Left kidney (tissue), 8 donors: Measurements from ENCODE around the gene PTGDR. TPM values are rescaled to one million over a fixed set of nuclear protein-coding genes. Genes with fewer than 3 reads are reported as not detected.

Source experiments
- DNase-seq: peaks from one replicate; pipeline ENCODE4 v3.0.0-alpha.2; 2013
- long read RNA-seq, 8 donors: transcript quantifications; one replicate each; lab custom pipeline, GENCODE V29; 2026
- polyA plus RNA-seq: library from polyadenylated mRNA; unstranded; fragments of 120-200 nt; gene quantifications from one replicate; pipeline ENCODE4 v1.2.1, GENCODE V29; 2013; ENCODE audit not compliant: insufficient read length

The PTGDR gene, protein sequence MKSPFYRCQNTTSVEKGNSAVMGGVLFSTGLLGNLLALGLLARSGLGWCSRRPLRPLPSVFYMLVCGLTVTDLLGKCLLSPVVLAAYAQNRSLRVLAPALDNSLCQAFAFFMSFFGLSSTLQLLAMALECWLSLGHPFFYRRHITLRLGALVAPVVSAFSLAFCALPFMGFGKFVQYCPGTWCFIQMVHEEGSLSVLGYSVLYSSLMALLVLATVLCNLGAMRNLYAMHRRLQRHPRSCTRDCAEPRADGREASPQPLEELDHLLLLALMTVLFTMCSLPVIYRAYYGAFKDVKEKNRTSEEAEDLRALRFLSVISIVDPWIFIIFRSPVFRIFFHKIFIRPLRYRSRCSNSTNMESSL
- 0.76 TPM for polyA plus RNA-seq
- long read RNA-seq, donor 1 = 0 reads
- long read RNA-seq, donor 2 = 0 reads
- long read RNA-seq, donor 3 = 0 reads
- long read RNA-seq, donor 4 = 0 reads
- long read RNA-seq, donor 5 = 0 reads
- long read RNA-seq, donor 6 = 0 reads
- long read RNA-seq, donor 7 = 0 reads
- long read RNA-seq, donor 8 = 0 reads

DNA sequence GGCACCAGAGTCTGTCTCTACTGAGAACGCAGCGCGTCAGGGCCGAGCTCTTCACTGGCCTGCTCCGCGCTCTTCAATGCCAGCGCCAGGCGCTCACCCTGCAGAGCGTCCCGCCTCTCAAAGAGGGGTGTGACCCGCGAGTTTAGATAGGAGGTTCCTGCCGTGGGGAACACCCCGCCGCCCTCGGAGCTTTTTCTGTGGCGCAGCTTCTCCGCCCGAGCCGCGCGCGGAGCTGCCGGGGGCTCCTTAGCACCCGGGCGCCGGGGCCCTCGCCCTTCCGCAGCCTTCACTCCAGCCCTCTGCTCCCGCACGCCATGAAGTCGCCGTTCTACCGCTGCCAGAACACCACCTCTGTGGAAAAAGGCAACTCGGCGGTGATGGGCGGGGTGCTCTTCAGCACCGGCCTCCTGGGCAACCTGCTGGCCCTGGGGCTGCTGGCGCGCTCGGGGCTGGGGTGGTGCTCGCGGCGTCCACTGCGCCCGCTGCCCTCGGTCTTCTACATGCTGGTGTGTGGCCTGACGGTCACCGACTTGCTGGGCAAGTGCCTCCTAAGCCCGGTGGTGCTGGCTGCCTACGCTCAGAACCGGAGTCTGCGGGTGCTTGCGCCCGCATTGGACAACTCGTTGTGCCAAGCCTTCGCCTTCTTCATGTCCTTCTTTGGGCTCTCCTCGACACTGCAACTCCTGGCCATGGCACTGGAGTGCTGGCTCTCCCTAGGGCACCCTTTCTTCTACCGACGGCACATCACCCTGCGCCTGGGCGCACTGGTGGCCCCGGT is at the start of gene PTGDR:
PTGDR (plus strand) TSS at position 198 of the 778 bp plus-strand sequence; CDS start at position 315, 117 bp downstream.
- peak; percentile 21 for DNase-seq

DNA sequence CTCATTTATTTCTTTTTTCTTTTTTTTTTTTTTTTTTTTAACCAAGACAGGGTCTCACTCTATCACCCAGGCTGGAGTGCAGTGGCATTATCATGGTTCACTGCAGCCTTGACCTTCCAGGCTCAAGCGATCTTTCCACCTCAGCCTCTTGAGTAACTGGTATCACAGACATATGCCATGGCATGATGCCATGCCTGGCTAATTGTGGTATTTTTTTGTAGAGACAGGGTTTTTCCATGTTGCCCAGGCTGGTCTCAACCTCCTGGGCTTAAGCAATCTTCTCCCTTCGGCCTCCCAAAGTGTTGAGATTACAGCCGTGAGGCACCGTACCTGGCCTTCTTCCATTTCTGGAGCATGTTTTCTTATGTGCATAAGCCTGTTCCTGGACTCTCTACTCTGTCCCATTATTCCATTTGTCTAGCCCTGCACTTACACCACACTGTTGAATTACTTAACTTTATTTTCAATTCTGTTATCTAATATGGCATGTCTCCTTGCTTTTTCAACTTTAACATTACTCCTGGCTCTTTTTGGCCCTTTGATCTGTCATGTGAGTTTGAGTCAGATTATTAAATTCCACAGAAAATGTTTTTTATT is 47.9 kb upstream of the PTGDR start:
- DNase-seq = no peak

DNA sequence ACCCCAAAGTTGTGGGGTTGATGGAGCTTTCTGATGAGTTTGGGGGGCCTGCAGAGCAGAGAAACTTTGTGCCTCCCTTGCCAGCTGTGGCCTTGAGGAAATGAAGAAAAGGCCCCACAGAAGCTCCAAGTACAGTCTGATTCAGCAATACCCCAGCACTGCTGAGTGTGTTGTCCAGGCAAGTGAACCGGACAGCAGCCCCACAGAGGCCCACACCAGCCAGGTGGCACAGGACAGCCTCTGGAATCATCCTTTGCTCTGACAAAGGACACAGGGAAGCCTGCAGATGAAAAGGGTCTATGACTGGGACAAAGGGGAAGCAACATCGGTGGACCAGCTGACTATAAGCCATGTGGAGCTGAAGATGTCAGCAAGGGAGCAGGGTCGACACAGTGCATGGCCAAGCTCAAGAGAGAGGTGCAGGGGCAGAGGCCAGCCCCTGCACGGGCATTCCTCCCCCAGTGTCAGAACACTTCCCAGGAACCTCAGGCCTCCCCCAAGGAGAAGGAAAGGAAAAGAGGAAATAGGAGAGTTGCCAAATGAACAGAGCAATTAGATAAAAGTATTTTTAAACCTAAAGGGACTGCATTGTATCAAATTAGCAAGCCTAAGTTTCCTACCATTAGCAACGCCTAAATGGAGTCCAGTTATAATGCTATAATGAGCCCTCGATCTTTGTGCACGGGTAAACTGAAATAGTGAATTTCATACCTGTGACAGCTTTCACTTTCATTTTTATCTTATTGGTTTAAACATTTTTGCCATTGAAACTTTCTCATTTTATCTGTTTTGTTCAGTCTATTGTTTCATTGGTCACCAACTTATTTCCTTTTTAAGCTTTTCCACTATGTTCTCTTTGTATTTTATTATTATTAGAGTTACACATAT is 46.3 kb upstream of the PTGDR start:
- no peak for DNase-seq

DNA sequence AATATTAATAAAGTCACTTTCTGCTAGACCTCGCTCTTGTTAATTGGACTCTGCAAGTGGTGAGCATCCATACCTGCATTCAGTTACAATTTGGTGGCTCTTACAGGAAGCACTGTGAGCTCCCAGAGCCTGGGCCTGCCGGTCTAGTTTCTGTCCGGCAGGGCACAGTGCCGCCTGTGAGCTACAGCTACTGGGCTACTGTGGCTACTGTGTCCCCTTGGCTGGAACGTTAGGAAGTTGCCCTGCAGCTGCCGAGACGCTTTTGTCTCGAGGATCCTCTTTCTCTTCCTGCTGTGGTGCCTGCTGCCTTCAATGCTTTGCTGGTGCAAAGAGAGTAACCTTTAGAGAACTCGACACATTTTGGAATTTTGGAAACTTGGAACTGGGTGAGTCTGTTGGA is 44.6 kb upstream of the PTGDR start:
- DNase-seq = no peak

DNA sequence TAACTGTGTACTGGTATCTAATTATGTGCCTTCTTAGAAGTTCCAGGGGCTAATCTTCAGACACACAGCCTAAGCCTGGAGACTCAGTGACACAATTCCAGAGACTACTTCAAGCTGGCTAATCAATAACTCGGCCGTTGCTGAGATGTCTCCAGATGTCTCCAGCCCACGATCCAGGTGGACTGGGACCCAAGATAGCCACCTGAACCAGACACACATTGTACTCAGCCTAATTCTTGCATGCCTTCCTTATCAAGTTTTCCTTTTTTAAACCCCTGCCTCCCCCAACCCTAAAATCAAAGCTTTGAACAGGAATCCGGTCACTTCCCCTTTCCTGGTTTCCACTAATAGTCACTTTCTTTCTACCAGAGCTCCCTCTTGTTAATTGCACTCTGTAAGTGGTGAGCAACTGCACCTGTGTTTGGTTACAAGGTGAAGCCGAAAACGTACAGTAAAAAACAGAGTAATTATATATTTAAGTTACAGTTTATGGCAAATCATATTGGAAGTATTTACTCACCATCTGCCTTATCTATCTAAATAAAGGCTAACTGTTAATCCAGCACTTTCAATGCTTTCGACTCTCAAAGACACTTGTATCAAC is 39.8 kb upstream of the PTGDR start:
- no peak for DNase-seq

DNA sequence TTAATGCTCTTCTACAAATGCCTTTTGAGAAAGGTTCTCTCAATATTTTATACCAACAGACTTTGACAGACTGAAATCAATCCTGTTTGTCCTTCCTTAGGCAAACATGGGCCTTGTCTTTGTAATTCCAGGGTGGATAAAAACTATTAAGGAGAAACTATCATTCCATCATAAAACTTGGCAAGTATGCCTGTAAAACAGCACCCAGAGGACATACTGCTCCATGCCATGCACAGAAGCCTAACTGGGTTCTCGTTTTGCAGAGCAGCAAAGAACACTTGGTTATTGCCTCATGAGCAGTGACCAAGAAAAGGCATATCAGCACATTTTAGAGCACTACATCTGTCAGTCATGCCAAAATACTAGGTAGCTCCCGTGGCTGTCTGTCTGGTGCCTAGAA is 33.8 kb upstream of the PTGDR start:
- no peak for DNase-seq

DNA sequence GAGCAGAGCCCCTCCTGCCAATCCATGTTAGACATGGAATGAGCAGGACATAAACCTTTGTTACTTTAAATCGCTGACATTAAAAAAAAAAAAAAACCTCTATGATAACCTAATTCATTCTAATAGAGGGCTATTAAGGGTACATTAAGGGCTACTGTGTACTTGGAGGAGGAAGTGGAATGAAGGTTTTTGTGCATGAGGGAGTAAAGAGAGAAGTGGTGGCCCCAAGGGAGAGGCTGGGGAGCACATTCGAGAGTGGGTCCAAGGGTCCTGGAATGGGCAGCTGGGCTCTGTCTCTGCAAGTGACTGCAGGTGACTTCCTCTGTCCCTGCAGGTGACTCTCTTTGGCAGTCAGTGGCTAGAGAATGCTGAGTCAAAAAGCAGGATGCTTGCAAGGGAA is 32.1 kb upstream of the PTGDR start:
- DNase-seq = no peak

DNA sequence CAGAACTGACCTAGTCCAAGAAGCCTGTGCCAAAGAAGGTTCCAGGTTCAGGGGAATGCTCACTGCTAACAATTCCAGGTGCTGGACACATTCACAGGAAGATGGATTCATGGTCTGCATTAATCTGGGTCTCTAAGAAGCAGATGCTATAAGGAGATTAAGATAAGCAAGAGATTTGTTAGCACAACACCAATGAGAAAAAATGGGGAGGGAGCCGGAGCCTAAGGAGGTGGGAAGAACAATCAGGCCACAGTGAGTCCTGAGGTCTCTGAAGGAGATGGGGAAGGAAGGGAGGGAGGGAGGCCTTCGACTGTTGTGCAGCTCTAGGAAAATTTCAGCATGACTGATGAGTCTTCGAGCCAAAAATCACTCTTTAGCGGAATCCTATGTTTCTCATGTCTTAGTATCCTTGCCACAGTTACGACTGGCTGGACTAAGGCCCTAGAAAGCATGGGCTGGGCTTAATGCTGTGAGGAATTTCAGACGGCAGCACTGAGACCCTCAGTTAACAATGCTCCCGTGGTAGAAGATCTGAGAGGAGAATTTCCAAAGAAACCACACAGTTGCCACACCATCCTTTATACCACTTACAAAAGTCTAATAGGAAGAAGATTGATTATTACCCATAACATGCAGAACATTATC is 31.5 kb upstream of the PTGDR start:
- DNase-seq = no peak

DNA sequence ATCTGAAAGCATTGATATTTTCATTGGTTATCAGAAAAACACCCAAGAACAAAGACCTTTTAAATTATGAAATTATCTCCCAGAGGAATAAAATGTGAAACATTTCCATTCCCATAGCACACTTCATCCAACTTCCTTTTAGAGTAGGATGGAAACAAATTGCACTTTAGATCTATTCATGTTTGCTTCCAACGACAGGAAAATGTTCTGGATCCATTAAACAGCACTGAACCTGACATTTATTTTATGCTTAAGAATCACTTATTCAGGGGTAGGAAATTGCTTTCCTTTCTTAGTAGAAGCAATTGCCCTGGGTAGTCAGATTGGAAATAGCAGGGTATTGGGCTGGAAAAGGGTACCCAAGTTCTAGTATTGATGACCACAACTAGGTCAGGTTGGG is 28.8 kb upstream of the PTGDR start:
- DNase-seq = no peak

DNA sequence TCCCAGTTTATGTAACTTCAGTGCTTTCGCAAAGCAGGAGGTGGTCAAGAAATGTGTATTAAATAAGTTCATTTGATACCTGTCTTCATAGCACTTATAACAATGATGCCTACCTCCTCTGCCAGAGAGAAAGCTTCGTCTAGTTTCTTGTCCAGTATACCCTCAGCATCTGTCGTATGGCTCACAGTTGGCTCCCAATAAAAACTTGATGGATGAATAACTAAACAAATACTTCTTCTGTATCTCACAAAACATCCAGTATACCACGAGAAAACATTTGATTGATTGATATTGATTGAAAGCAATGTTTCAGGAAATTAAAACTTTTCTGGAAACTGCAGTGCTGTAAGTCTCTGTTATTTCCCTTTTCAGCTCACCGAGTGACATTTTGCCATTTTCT is 26.9 kb upstream of the PTGDR start:
- no peak for DNase-seq

DNA sequence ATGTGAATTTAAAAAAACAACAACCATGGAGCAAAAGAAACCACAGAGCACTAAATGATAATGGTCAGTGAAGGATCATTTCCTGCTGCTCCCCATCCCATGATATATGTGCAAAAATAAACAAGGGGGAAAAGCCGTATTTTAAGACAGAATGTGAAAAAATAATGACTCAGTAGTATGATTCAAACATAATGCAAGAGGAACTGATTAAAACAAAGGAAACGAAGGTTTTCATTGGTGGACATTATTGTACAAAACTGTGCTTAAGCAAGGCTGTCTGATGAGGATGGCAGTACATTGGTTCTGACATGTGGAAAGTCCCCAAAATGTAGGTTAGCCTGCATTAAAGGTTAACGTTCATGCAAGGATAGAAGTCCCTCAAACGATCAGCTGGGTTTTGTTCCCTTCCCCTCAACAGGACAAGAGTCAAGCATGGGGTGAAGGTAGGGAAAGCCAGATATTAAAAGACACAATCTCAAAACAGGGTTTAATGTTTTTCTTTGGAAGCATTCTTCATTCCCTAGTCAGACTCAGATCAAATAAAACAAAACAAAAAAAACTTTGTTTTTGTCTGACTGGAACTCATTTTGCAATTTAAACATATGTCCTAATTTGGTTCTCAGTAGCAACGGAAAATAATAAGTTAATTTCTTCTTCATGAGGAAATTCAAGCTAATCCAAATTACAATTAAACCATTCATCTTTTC is 26.3 kb upstream of the PTGDR start:
- DNase-seq = no peak

DNA sequence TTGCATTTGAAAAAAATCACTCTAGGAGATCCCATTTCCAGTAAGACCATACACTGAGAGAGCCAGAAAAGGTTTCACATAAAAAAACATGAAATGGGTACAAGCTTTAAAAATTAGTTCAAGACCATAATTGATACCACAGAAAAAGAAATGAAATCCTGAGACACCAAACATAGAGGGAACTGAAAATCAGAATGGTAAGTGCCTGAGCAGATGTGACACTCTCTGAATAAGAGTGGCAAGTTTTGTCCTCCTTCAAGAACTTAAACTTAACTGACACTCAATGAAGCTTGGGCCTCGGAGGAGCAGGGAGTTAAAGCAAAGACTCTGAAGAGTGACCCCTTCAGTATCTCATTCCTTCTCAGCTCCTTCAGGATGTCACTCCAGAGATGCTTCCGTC is 23.2 kb upstream of the PTGDR start:
- no peak for DNase-seq

DNA sequence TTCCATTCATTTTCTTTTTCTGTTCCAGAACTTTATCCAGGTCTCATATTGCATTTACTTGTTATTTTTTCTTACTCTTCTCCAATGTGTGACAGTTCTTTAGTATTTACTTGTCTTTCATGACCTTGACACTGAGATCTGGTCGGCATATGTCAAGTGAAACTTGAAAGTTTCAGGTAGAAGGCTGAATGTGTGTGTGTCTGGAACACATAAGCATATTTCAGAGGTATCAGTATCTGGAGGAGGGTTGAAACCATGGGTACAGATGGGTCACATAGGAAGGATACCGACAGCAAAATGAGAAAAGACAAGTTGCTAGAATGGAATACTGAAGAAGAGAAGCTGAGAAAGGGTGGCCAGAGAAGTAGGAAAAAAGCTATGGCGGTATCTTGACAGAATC is 22.5 kb upstream of the PTGDR start:
- no peak for DNase-seq

DNA sequence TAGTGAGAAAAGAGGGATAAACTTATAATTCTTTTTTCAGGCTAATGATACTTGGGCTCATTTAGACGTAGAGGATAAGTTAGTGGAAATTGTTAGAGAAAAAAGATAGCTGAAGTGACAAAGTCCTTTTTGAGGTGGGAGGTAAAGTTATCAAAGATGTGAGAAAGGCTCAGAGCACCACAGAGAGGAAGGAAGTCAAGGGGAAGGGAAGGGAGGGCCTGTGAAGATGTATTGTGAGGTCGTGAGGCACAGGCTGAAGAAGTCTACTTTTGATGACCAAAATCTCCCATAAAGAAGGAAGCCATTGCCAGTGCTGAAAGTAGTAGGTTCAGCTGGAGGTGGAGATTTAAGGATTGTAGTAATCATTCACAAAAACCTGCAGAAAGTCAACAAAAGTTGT is 19.4 kb upstream of the PTGDR start:
- no peak for DNase-seq

DNA sequence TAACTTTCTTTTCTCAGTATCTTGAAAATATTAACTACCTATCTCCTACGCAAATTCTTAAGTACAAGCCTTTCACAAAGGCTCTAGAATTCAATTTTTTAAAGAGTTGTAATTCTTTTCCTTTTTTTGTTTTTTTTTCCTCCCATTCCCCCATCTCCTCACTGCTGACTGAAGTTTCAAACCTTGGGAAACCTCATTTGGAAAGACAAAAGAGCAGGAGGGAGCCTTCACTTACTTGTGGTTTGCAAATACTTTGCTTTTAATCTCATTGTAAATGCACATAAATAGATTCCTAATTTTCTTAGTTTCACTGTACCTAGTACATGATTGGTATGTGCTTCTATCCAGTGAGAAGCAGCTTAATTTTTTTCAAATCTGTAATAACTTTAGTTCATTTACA is 15.8 kb upstream of the PTGDR start:
- DNase-seq = no peak

DNA sequence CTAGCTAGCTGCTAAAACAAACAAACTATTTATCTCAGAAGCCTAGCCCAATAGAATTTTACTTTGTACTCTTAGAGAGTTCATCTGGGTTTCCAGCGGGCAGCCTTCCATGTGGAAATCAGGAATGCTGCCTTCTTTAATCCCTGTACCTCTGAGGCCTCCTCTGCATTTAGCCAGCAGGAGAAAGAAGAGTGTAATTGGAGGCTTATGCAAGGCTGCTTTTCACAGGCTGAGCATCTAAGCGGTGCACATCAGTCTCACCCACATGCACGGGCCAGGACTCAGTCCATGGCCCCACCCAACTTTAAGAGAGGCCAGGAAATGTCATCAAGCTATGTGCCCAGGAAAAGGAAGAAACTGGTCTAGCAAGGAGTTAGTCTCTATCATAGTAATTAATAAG is 14.0 kb upstream of the PTGDR start:
- no peak for DNase-seq

DNA sequence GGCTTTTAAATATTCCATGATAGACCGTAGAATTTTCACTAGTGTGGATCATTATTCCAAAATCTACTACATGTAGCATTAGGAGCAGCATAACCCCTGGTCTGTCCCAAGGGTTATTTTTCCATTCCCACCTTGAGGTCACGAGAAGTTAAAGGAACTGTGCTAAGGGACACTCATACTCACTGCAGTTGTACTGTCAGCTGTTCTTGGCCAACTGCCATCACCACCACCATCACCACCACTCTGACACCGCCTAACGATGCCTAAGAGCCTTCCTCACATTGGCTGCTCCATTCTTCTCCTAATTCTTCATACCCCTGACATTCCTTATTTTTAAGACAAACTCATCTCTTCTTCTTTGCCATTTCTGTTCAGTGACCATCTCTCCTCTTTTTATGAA is 13.4 kb upstream of the PTGDR start:
- DNase-seq = no peak

DNA sequence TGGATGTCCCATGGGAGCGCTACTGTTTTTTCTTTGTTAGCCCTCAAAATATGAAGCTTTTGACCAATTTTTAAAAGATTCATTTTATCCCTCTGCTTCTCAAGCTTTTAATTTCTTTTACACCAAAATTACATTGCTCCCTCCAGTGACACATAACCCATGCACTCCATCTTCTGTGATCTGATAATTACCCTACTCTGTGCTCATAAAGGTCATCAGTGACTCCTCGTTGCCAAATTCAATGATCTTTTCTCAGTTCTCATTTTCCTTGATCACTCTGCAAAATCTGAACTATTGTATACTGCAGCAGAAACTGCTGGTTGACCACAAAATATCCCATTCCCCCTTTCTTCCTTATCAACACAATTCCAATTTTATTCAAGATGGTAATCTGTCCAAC is 8.7 kb upstream of the PTGDR start:
- no peak for DNase-seq

DNA sequence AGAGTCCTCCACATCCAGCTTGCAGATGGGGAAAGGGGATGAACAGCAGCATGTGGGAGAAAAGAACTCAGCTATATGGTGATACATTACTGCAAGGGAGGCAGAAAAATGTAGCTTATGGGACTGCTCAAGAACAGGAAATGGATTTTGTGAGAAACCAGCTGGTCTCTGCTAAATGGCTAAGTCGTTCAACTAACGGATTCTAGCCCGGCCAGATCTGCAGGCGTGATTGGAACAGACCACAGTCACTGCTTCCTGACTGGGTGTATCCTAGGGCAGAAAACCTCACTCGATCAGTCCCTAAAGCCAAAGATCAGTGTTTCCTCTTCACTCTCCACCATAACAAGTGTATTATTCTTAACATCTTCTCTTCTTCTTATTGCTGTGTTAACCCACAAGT is 8.1 kb upstream of the PTGDR start:
- peak; percentile 28 for DNase-seq

DNA sequence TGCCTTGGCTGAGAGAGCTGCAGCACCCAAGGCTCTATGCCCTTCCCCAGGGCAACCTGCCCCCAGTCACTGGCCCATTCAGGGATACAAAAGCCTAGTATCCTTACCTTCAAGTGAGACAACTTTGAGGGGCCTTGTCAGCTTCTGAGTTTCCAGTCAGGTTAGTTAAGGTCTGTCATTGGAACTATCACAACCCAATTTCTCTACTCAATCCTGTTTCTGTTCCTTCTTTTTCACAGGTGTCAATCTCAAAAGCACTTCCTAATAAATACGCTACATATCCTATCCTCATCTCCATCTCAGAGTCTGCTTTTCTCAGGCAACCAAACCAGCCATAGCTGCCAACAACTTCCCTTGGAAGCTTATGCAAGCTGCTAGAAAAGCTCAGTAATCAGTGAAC is 4.9 kb upstream of the PTGDR start:
- no peak for DNase-seq
